Suppressor macrophage (primary cell): ENCODE measurements around the gene CHMP4B.

ENCODE experiments used
- DNase-seq, 4 experiments: peaks; one replicate each; pipeline ENCODE4 v3.0.0-alpha.2; 2020 to 2022

Gene CHMP4B

GRCh38 chr20:33865761-33866370, 54.7 kb downstream of the CHMP4B start:
- DNase-seq = no peak

GRCh38 chr20:33866398-33867100, 55.4 kb downstream of the CHMP4B start:
- DNase-seq = no peak

- no peak for DNase-seq
Measured at GRCh38 chr20:33868042-33868441, 56.9 kb downstream of the CHMP4B start.

DNA sequence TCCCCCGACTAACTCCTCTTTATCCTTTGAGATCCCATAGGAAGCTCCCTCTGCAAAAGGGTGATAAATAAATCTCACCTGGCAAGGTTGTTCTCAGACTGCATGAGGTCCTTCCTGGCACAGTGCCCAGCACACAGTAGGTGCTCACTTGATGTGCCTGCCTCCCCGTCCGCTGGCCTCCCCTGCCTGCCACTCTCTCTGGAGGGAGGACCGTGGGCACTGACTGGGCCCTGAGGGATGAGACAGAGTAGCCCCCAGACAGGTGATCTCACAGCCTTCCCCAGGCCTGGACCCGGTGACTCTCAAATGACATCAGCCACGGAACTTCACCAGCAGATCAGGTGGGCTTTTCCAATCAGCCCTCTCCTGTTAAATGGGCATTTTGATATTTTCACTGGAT, 57.4 kb downstream of the CHMP4B start:
- DNase-seq = no peak

DNA sequence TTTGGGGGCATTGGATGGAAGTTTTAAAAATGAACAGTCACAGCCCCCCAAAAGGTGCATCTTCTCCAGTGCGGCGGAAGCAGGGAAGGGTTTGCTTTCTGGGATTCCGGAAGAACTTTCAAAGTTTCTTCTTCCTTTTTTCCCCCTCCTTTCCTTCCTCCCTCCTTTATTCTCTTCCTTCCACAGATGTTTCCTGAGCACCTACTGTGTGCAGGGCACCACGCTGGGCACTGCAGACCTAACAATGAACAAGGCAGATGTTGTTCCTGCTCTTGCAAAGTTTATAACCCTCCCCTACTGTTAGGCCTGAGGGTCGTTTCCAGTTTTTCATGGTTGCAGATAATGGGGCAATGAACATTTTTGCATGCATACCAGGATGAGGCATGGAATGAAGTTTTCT, 58.1 kb downstream of the CHMP4B start:
- no peak for DNase-seq

DNA sequence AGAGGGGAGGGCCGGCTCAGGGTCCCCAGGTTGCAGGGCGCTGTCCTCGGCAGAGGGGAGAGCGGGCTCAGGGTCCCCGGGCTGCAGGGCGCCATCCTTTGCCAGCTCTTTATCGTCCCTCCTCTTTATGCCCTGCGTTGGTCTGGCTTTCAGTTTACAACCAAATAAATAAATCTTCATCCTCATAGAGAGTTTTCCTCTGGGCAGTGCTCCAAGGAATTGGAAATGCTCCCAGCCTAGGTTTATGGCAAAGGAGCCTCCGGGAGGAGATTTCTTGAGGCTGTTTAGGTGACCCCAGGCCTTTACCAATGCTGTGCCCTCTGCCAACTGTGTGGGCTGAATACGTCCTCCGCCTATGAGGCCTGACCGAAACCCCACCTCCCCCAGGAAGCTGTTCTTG, 60.2 kb downstream of the CHMP4B start:
- DNase-seq = no peak

DNA sequence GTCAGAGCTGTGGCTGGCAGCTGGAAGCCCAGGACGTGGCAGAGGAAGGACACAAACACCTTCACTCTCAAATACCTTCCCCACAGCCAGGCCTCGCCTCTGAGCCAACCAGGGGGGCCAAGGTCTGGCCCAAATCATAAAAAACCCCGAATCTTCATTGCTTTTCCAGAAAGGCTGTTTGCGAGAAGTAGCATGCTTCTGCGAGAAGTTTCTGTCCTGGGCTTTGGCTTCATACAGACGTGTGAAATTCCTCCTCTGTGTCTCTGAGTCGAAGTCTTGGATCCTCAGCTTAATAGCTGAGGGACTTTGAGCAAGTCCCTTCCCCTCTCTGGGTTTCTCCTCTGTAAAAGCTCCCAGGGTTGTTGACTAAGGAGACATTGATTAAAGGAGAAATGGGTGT, 63.0 kb downstream of the CHMP4B start:
- DNase-seq = no peak

- no peak for DNase-seq
Measured at GRCh38 chr20:33875055-33875454, 63.9 kb downstream of the CHMP4B start.

- DNase-seq = no peak
Measured at GRCh38 chr20:33875534-33876026, 64.4 kb downstream of the CHMP4B start.

- no peak for DNase-seq
Measured at GRCh38 chr20:33878583-33878982, 67.4 kb downstream of the CHMP4B start.

- no peak for DNase-seq
Measured at GRCh38 chr20:33880396-33880795, 69.2 kb downstream of the CHMP4B start.

- DNase-seq = no peak
Measured at GRCh38 chr20:33881989-33882388, 70.8 kb downstream of the CHMP4B start.

- no peak for DNase-seq
Measured at GRCh38 chr20:33882481-33882880, 71.3 kb downstream of the CHMP4B start.

DNA sequence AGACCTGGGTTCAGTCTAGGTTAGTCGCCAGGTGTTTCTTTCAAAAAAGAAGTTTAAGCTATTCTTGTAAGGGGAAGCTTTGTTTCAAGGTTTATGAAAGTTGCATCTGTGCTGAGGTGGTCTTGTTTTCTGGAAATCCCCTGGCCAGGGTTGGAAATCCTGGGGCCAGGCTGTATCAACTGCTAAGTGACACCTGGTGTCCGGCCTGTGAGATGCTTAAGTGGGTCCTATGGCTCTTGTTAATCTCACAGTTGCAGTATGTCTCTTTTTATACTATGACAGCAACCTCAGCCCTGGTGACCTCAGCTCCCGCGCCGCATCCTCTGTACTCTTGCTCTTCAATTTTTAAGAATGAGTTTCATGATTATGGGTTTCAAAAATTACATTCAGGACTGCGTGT, 72.0 kb downstream of the CHMP4B start:
- no peak for DNase-seq

DNA sequence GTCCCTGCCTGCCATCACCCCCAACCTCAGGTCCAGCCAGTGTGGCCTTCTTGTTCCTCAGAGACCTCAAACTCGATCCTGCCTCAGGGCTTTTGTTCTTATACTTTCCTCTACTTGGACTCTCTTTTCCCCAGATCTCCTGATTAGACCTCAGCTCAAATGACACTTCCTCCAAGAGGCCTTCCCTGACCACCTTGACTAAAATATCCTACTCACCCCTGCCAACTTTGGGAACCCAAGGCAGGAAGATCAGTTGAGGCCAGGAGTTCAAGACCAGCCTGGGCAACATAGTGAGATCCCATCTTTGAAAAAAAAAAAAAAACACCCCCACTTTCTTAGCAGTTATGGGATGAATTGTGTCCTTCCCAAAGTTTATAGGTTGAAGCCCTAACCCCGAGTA, 73.5 kb downstream of the CHMP4B start:
- no peak for DNase-seq

DNA sequence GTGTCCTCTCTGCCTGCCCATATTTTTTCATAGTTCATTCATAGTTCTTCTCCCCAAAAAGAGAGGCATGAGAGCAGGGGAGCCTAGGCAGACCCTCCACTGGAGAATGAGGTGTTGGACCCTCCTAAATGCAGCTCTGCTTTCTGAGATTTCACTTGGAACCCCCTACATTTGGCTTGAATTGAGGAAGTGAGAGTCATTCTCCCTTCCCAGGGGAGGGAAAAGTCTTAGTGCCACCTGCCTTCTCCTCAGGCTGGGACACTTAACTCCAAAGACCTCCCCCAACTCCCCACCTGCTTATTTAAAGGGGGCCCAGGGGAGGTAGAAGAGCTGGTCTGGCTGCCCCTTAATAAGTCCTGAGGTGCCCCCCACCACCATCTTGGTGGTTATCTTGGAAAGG, 78.2 kb downstream of the CHMP4B start:
- no peak for DNase-seq

DNA sequence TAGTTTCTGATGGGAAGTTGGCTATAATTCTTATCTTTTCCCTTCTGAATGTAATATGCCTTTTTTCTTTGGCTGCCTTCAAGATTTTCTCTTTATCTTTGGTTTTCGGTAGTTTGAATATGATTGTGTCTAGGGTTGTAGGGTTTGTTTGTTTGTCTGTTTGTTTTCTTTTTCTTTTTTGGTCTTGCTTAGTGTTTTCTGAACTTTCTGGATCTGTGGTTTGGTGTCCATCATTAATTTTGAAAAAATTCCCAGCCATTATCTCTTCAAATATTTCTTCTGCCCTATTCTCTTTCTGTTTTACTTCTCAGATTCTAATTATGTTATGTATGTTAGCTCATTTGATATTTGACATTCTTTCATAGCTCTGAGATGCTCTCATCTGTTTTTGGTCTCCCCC, 79.4 kb downstream of the CHMP4B start:
- no peak for DNase-seq

DNA sequence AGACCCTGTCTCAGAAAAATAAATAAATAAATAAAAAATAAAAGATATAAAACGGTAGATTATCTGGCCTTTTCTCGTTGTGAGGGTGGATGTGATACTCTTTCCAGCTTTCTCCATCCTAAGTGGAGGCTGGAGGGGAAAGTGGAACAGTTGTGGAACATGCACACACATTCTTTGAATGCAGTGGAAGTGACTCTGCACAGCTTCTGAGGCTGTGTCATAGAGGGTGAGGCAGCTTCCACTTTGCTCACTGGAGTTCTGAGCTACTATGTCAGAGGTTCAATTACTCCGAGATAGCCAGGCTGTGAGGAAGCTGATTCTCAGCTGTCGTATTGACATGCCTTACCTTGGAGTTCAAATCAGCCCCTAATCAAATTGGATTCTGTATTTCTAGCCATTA, 82.2 kb downstream of the CHMP4B start:
- no peak for DNase-seq

DNA sequence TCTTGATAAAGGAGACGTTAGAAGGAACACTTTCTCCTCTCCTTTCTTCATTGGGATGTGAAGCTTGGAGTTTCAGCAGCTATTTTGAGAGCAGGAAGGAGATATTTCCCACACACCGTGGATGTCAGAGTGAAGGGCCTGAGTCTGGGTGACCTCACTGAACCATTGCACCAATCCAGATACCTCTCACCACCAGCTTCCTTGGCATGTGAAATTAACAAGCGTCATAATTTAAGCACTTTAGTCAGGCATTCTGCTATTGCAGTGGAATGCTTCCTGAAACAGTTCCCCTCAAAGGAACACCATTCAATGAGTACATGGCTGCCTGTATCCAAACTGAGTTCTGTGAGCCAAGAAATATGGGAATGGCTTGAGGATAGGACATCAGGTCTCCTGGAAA, 83.7 kb downstream of the CHMP4B start:
- DNase-seq = no peak

DNA sequence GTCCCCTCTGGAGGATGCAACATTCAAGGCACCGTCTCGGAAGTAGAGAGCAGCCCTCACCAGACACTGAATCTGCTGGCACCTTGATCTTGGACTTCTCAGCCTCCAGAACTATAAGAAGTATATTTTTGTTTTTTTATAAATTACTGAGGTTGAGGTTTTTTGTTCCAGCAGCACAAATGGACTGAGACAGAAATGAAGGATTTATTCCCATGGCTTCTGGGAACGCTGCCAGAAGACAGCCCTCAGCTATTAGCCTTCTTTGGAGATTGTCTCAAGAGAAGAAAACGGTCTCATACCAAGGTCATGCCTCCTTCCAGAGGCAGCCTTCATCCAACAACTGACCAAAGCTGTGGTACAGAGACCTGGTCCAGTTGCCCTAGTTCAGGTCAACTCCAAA, 85.4 kb downstream of the CHMP4B start:
- no peak for DNase-seq

DNA sequence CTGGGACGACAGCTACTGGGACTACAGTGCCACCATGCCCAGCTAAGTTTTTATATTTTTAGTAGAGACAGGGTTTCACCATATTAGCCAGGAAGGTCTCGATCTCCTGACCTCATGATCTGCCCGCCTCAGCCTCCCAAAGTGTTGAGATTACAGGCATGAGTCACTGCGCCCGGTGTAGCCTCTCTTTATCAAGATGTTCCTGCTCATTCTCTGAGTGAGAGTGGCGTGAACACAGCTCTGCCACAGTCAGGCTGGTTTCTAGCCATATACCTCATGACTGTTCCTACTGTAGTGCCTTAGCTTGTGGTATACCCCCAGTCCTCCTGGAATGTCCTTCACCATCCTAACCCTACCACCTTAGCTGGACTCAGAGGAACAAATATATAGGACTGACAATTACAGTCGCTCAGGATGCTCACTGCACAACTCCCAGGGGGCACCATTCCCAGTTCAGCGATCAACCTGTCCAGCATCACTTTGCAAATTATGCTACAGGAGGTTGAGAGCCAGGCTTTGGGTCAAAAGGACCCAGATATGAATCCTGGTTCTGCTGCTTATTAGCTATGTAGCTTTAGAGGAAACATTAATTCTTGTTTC, 86.3 kb downstream of the CHMP4B start:
- DNase-seq = peak; percentile 10 to 42 (median 23)

GRCh38 chr20:33899106-33899505, 88.0 kb downstream of the CHMP4B start:
- no peak for DNase-seq

GRCh38 chr20:33900521-33901131, 89.5 kb downstream of the CHMP4B start:
- no peak for DNase-seq

- no peak for DNase-seq
Measured at GRCh38 chr20:33901132-33901523, 90.0 kb downstream of the CHMP4B start.
